Right lobe of liver (tissue), 4 donors: ENCODE data around the gene TUBAL3.

ENCODE experiments used
- POLR2A ChIP-seq: fragments of 450-650 bp; IDR thresholded peaks from one replicate; pipeline ENCODE4 v1.6.1; 2017; ENCODE audit warnings: antibody characterized with exemption, mild to moderate bottlenecking
- TF ChIP-seq, protein P1 (sequence below), 4 donors: fragments of 200-600 bp in 3 of 4; fragments of 450-650 bp in 1 of 4; IDR thresholded peaks; one replicate each; pipeline versions ENCODE4 v1.5.1 to v1.8.0; 2016 to 2022; ENCODE audit warnings: antibody characterized with exemption in 4 of 4, mild to moderate bottlenecking in 2 of 4
- donor health status: DM: no; HTN: no; CAD: no.
- donor health status: DM: no; HTN: no; CAD: no.
- donor health status: DM: no; HTN: yes; CAD: no.

GRCh38 chr10:5411941-5412276 is 7.3 kb upstream of the TUBAL3 start:
- TF ChIP-seq, protein P1, sequence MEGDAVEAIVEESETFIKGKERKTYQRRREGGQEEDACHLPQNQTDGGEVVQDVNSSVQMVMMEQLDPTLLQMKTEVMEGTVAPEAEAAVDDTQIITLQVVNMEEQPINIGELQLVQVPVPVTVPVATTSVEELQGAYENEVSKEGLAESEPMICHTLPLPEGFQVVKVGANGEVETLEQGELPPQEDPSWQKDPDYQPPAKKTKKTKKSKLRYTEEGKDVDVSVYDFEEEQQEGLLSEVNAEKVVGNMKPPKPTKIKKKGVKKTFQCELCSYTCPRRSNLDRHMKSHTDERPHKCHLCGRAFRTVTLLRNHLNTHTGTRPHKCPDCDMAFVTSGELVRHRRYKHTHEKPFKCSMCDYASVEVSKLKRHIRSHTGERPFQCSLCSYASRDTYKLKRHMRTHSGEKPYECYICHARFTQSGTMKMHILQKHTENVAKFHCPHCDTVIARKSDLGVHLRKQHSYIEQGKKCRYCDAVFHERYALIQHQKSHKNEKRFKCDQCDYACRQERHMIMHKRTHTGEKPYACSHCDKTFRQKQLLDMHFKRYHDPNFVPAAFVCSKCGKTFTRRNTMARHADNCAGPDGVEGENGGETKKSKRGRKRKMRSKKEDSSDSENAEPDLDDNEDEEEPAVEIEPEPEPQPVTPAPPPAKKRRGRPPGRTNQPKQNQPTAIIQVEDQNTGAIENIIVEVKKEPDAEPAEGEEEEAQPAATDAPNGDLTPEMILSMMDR (IDR thresholded peaks at IDR 0.05) = no peak
- no peak for TF ChIP-seq POLR2A
